ENCODE measurements around the gene NRDC.

DNA sequence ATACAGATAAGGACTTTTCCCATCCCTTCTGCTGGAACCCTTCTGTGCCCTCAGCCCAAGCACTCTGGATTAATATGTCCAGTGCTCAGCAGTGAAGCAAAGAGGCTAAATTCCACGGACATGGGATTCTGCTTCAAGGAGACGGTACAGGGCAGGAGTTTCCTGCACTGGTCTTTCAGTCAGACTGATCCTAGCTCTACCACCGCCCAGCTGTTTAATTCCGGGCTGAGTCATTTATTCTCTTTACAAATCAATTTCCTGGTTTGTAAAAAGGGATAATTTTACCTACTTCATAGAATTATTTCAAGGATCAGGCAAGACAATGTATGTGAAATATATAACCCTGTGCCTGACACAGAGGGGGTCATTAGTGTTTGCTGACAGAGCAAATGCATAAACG, 41.6 kb upstream of the NRDC start:
- no peak for TF ChIP-seq POLR2A (IDR thresholded peaks at IDR 0.05)
- TF ChIP-seq, protein P1, sequence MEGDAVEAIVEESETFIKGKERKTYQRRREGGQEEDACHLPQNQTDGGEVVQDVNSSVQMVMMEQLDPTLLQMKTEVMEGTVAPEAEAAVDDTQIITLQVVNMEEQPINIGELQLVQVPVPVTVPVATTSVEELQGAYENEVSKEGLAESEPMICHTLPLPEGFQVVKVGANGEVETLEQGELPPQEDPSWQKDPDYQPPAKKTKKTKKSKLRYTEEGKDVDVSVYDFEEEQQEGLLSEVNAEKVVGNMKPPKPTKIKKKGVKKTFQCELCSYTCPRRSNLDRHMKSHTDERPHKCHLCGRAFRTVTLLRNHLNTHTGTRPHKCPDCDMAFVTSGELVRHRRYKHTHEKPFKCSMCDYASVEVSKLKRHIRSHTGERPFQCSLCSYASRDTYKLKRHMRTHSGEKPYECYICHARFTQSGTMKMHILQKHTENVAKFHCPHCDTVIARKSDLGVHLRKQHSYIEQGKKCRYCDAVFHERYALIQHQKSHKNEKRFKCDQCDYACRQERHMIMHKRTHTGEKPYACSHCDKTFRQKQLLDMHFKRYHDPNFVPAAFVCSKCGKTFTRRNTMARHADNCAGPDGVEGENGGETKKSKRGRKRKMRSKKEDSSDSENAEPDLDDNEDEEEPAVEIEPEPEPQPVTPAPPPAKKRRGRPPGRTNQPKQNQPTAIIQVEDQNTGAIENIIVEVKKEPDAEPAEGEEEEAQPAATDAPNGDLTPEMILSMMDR (IDR thresholded peaks at IDR 0.05), result no peak
- TF ChIP-seq POLR2AphosphoS5 (IDR thresholded peaks at IDR 0.05), result no peak
